Esophagus muscularis mucosa (tissue), 4 donors: Measurements from ENCODE around the gene PYROXD2. TPM values are rescaled to one million over a fixed set of nuclear protein-coding genes. Genes with fewer than 3 reads are reported as not detected.

Source experiments
- DNase-seq: peaks from one replicate; pipeline ENCODE4 v3.0.0-alpha.2; 2017; ENCODE audit errors: extremely low spot score
- H3K27ac ChIP-seq, 4 donors: fragments of 200-600 bp; sonication (generic); replicated peaks in 1 of 4; 1 replicate in 3 of 4; 2 replicates in 1 of 4; pipeline ENCODE4 v1.5.1; 2016 to 2019; ENCODE audit warnings: mild to moderate bottlenecking in 1 of 4
- H3K27me3 ChIP-seq, 4 donors: fragments of 200-600 bp; sonication (generic); one replicate each; pipeline versions ENCODE4 v1.5.1 to v1.6.0; 2016 to 2019
- H3K36me3 ChIP-seq, 4 donors: fragments of 200-600 bp; sonication (generic); one replicate each; pipeline ENCODE4 v1.5.1; 2016 to 2019
- H3K4me1 ChIP-seq, 4 donors: fragments of 200-600 bp; sonication (generic); one replicate each; pipeline ENCODE4 v1.5.1; 2016 to 2019
- H3K4me3 ChIP-seq, 4 donors: fragments of 200-600 bp; sonication (generic); 1 replicate in 2 of 4; 2 replicates in 2 of 4; pipeline ENCODE4 v1.5.1; 2016 to 2019; ENCODE audit warnings: mild to moderate bottlenecking in 4 of 4, moderate library complexity in 1 of 4
- H3K9me3 ChIP-seq, 4 donors: fragments of 200-600 bp; sonication (generic); 1 replicate in 3 of 4; 2 replicates in 1 of 4; pipeline ENCODE4 v1.5.1; 2016 to 2019
- EP300 ChIP-seq: sonication (generic); formaldehyde crosslinking; IDR thresholded peaks from one replicate; pipeline ENCODE4 v1.6.1; 2017; ENCODE audit warnings: antibody characterized with exemption
- POLR2A ChIP-seq: fragments of 450-650 bp; IDR thresholded peaks from one replicate; pipeline ENCODE4 v1.6.1; 2017; ENCODE audit warnings: antibody characterized with exemption, moderate library complexity, mild to moderate bottlenecking, low read depth
- POLR2AphosphoS5 ChIP-seq, 2 donors: sonication (generic); formaldehyde crosslinking; IDR thresholded peaks; one replicate each; pipeline ENCODE4 v1.6.1; 2017; ENCODE audit warnings: antibody characterized with exemption in 2 of 2
- WGBS: methylation state at CpG from one replicate; pipeline ENCODE4 v1.1.5; 2018; 5-methylcytosine and 5-hydroxymethylcytosine counted together
- intact Hi-C: fragments of 100-400 bp; cut with DNase I; formaldehyde crosslinking; loops from one replicate; pipeline ENCODE4 v1.15.1; 2023
- total RNA-seq, 4 donors: library from RNA; depleted of rRNA; stranded (reverse); fragments of >200 nt; gene quantifications; one replicate each; pipeline versions ENCODE4 v1.1.0 to v1.2.1, GENCODE V29; 2016
- TF ChIP-seq, protein P1 (sequence below), 3 experiments: fragments of 200-600 bp in 2 of 3; fragments of 450-650 bp in 1 of 3; sonication (generic) in 2 of 3; IDR thresholded peaks; one replicate each; pipeline ENCODE4 v1.5.1; 2017 to 2019; ENCODE audit warnings: antibody characterized with exemption in 3 of 3, mild to moderate bottlenecking in 2 of 3, moderate library complexity in 1 of 3

Gene PYROXD2
- 10 to 100 TPM in 1 of 4 donors, 1 to 10 TPM in 3; 5.8 to 10.2 (median 6.6) TPM for total RNA-seq

DNA sequence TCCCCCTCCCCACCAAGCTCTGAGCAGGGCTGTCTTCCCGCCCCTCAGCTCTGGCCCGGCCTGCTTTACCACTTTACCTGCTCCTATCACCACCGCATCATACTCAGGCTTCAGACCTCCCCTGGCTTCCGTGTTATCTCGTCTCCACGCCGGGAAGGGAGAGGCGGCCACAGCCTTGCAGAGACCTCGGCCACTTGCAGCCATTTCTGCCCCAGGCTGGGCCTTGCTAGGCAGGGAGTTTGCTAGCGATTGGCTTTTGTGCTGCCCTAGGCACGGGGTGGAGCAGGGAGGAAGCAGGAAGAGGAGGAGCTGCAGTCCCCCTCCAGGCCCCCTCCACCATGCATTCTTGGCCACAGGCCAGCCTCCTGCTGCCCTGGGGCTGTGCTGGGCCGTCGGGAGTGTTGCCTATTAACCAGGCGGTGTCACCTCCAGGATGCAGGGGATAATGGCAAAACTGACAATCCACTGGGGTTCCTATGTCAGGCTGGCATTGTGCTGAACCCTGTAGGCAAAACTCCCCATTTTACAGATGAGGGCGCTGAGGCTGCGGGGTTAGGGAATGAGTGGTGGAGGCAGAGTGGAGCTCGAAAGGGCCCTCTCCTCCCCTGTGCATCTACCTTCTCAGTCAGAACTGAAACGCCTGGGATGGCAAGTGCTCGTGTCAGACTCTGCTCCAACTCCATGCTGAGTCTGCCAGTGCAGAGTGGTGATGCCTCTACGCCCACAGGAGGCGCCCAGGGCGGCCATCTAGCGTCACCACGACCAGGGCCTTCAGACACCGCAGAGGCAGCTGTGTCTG, at the start of gene PYROXD2:
Gene PYROXD2 (minus strand): TSS at position 251 of the 799 bp plus-strand sequence. CDS start 47 bp downstream, at position 204.
- 48% methylated on average over 14 of the region's 25 CpGs for WGBS
- H3K36me3 ChIP-seq: peaks cover 28 to 48% (median 44%) of the 10 kb centered on the region in 4 donors
- H3K9me3 ChIP-seq: no peaks in the 10 kb centered on the region
- no peaks in the 10 kb centered on the region for H3K27me3 ChIP-seq
- peak; percentile 91 for TF ChIP-seq POLR2AphosphoS5 (IDR thresholded peaks at IDR 0.05)
- no peak for TF ChIP-seq EP300
- H3K27ac ChIP-seq: peak within 1 kb of the TSS; percentile 79 to 83 (median 81)
- peak within 1 kb of the TSS; percentile 60 to 68 (median 65) for H3K4me3 ChIP-seq
- intact Hi-C loops: no loop called here
- peaks cover 34 to 49% (median 38%) of the 10 kb centered on the region in 4 donors for H3K4me1 ChIP-seq
- peak; percentile 96 for DNase-seq

DNA sequence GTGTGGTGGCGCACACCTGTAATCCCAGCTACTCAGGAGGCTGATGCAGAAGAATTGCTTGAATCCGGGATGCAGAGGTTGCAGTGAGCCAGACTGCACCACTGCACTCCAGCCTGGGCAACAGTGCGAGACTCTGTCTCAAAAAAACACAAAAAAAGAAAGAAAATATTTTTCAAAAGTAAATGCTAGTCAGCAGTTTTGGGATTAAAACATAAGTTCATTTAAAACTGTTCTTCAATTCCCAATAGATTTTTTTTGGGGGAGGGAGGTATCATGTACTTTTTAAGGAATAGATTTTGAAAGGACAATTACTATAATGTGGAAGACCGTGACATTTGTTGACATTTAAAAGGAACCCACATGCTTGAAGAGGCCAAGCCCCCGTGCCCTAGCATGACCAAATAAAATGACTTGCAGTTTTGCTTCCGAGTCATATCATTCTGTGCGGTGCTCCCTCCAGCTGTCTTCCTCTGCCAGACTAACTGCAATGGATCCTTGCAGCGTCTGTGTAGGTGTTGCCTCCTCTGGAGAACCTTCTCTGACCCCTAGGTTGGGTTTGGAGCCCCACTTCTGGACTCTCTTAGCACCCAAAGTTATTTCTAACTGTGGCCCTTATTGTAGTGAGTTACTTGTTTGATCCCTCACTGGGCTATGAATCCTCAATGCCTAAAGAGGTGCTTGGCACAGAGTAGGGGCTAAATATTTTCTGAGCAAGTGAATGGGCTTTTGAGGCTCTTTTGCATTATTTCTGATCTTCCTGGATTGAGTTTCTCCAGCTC, 49.2 kb upstream of the PYROXD2 start:
- Histone ChIP-seq H3K9me3 (no peaks in the 10 kb centered on the region), H3K4me3 (no peak overlapping the region), H3K27me3 (no peaks in the 10 kb centered on the region), H3K4me1 (peaks cover 17 to 26% (median 23%) of the 10 kb centered on the region in 4 donors), H3K27ac (no peak overlapping the region), H3K36me3 (peaks cover 0 to 5% (median 0%) of the 10 kb centered on the region in 4 donors)
- TF ChIP-seq POLR2A (no peak), POLR2AphosphoS5 (IDR thresholded peaks at IDR 0.05) (no peak), EP300 (no peak)
- TF ChIP-seq, protein P1, sequence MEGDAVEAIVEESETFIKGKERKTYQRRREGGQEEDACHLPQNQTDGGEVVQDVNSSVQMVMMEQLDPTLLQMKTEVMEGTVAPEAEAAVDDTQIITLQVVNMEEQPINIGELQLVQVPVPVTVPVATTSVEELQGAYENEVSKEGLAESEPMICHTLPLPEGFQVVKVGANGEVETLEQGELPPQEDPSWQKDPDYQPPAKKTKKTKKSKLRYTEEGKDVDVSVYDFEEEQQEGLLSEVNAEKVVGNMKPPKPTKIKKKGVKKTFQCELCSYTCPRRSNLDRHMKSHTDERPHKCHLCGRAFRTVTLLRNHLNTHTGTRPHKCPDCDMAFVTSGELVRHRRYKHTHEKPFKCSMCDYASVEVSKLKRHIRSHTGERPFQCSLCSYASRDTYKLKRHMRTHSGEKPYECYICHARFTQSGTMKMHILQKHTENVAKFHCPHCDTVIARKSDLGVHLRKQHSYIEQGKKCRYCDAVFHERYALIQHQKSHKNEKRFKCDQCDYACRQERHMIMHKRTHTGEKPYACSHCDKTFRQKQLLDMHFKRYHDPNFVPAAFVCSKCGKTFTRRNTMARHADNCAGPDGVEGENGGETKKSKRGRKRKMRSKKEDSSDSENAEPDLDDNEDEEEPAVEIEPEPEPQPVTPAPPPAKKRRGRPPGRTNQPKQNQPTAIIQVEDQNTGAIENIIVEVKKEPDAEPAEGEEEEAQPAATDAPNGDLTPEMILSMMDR (IDR thresholded peaks at IDR 0.05): no peak
- intact Hi-C loops: loop anchor here (10.0 kb wide), 1 partner anchor 911 kb away; no protein-coding TSS in a partner anchor
- 75% methylated on average over 8 of the region's 8 CpGs for WGBS
- peak; percentile 66 for DNase-seq

DNA sequence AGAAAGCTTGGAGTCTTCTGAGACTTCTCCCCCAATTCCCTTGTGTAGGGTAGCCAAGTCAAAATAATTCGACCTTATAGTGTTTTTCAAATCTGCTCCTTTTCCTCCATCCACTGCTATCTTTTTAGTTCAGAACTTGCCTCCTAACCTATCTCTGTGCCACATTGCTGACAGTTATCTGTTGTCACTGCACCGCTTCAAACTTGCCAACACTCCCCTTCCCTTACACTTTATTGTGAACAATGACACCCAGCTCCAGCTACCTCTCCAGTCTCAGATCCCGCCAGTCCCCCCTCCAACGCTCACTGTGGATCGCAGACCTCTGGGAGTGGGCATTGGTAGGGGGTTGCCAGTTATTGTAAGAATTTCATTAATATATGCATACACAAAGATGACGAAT, 48.0 kb upstream of the PYROXD2 start:
- Histone ChIP-seq H3K4me1 (peaks cover 14 to 24% (median 22%) of the 10 kb centered on the region in 4 donors), H3K36me3 (peaks cover 0 to 9% (median 0%) of the 10 kb centered on the region in 4 donors), H3K27me3 (no peaks in the 10 kb centered on the region), H3K27ac (no peak overlapping the region), H3K9me3 (no peaks in the 10 kb centered on the region), H3K4me3 (no peak overlapping the region)
- DNase-seq: peak; percentile 57
- intact Hi-C loops: loop anchor here (10.0 kb wide), 1 partner anchor 912 kb away; no protein-coding TSS in a partner anchor
- TF ChIP-seq EP300 (no peak), POLR2A (no peak), POLR2AphosphoS5 (IDR thresholded peaks at IDR 0.05) (no peak)
- TF ChIP-seq, protein P1 (IDR thresholded peaks at IDR 0.05): no peak
- WGBS: 95% methylated on average over 6 of the region's 6 CpGs

DNA sequence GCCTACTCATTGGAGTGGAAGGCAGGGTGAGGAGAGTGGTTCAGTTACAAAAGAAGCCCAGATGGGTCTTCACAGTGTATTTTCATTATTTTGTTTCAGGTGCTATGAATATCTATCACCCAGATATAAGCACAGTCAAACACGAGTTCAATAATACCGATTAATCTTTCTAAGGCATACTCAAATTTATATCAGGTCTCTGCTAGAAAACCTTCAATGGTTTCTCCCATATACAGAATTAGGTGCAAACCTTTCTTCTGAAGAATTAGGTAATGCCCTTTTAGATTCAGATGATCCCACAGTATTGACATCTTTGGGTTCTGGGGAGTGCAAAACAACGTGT, 46.5 kb upstream of the PYROXD2 start:
- TF ChIP-seq POLR2AphosphoS5 (IDR thresholded peaks at IDR 0.05) (no peak), EP300 (no peak), POLR2A (no peak)
- TF ChIP-seq, protein P1 (IDR thresholded peaks at IDR 0.05): no peak
- no peak overlapping the region for H3K4me3 ChIP-seq
- DNase-seq: no peak
- H3K27me3 ChIP-seq: no peaks in the 10 kb centered on the region
- no peaks in the 10 kb centered on the region for H3K9me3 ChIP-seq
- peak overlapping the region; percentile 26 to 58 (median 46) for H3K27ac ChIP-seq
- peaks cover 0 to 9% (median 0%) of the 10 kb centered on the region in 4 donors for H3K36me3 ChIP-seq
- peaks cover 9 to 14% (median 12%) of the 10 kb centered on the region in 4 donors for H3K4me1 ChIP-seq
- intact Hi-C loops: loop anchor here (2.0 to 10.0 kb wide), 2 partner anchors 15 to 913 kb away; partner anchors contain the start of gene HPS1
- WGBS: 88% methylated on average over 3 of the region's 3 CpGs
